ENCODE data around the gene NTRK1. TPM values are rescaled to one million over a fixed set of nuclear protein-coding genes. Genes with fewer than 3 reads are reported as not detected.

The NTRK1 gene
- total and polyA plus RNA-seq, 4 donors, result 0.15 to 0.61 (median 0.24) TPM; not detected in 1

DNA sequence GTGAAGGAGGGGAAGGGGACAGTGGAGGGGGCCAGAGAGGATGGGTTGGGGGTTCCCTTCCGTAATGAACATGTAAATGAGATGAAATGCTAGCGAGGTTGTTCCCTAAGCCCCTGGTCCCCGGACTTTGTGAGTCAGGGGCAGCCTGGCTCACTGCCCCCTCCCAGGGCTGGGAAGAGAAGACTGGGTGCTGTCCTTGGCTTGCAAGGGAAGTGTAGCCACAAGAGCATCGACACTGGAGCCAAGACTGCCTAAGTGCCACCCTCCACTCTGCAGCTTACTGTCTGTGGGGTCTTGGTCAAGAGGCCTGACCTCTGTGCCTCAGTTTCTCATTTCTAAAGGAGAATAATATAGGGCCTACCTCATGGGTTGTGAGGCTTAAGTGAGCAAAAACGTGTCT is 33.3 kb downstream of the NTRK1 start:
- Histone ChIP-seq H3K27me3 (ENCODE audit: control insufficient read depth in 3 of 3, insufficient read depth in 3 of 3, low read length in 2 of 3) (peaks cover 0 to 8% (median 0%) of the 10 kb centered on the region in 3 donors), H3K4me3 (peak overlapping the region; percentile 66), H3K9me3 (ENCODE audit: control insufficient read depth in 4 of 4, insufficient read depth in 3 of 4, low read length in 3 of 4) (no peaks in the 10 kb centered on the region), H3K4me1 (ENCODE audit: control insufficient read depth in 5 of 5, insufficient read depth in 5 of 5, low read length in 5 of 5) (peaks cover 0 to 51% (median 12%) of the 10 kb centered on the region in 5 donors), H3K36me3 (ENCODE audit: control insufficient read depth in 4 of 4, insufficient read depth in 4 of 4, low read length in 4 of 4) (no peaks in the 10 kb centered on the region), H3K27ac (ENCODE audit: low read depth in 1 of 2, low read length in 1 of 2) (peak overlapping the region; percentile 71 to 92), H3K9ac (ENCODE audit: insufficient read depth in 1 of 2, low read length in 2 of 2) (peak overlapping the region in 1 of 2 donors; percentile 61)
- ATAC-seq (ENCODE audit: insufficient read depth, low FRiP score) (no peak), DNase-seq (peak in 1 of 3 donors; percentile 52)
- whole genome bisulfite sequencing, 2 donors, result 20% methylated on average over 5 of the region's 5 CpGs
- TF ChIP-seq, protein P1, sequence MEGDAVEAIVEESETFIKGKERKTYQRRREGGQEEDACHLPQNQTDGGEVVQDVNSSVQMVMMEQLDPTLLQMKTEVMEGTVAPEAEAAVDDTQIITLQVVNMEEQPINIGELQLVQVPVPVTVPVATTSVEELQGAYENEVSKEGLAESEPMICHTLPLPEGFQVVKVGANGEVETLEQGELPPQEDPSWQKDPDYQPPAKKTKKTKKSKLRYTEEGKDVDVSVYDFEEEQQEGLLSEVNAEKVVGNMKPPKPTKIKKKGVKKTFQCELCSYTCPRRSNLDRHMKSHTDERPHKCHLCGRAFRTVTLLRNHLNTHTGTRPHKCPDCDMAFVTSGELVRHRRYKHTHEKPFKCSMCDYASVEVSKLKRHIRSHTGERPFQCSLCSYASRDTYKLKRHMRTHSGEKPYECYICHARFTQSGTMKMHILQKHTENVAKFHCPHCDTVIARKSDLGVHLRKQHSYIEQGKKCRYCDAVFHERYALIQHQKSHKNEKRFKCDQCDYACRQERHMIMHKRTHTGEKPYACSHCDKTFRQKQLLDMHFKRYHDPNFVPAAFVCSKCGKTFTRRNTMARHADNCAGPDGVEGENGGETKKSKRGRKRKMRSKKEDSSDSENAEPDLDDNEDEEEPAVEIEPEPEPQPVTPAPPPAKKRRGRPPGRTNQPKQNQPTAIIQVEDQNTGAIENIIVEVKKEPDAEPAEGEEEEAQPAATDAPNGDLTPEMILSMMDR (IDR thresholded peaks at IDR 0.05; ENCODE audit: control extremely low read depth, extremely low read depth), result no peak

DNA sequence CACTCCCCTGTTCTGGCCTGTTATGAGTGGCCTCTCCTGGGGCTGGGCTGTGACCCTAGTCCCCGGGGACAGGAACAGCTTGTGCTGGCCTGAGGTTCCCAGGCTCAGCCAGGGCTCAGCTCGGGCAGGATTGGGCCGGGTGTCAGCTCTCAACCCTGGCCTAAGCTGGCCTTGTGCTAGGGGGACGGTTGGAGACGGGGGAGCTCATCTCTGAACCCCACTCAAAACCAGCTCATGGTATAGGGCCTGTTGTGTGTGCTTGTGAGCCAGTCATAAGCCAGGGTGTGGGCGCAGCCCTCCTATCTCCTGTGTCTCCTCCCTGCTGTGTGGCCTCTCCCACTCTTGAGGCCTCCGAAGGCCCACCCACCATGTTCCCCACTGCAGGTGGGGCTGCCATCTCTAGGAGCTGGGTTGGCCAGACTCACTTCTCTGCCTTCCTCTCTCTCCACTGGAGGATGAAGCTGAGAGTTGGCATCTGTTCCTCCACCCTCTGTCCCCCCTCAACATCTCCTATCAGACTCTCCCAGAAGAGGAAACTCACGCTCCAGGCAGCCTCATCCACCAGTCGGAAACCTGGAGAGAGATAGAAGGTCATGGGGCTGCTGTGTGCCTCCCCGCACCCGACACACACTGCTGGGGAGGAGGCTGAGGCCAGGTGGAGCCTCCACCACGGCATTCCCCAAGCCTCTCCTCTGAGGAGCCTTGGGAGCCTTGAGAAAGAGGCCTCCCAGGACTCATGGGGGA is 34.2 kb downstream of the NTRK1 start:
- H3K9me3 ChIP-seq (ENCODE audit: control insufficient read depth in 4 of 4, insufficient read depth in 3 of 4, low read length in 3 of 4), result no peaks in the 10 kb centered on the region
- H3K36me3 ChIP-seq (ENCODE audit: control insufficient read depth in 4 of 4, insufficient read depth in 4 of 4, low read length in 4 of 4), result no peaks in the 10 kb centered on the region
- TF ChIP-seq, protein P1 (IDR thresholded peaks at IDR 0.05; ENCODE audit: control extremely low read depth, extremely low read depth), result no peak
- peaks cover 0 to 8% (median 0%) of the 10 kb centered on the region in 3 donors for H3K27me3 ChIP-seq (ENCODE audit: control insufficient read depth in 3 of 3, insufficient read depth in 3 of 3, low read length in 2 of 3)
- no peak for ATAC-seq (ENCODE audit: insufficient read depth, low FRiP score)
- WGBS, 2 donors, result 51 to 52% methylated on average over 12 of the region's 12 CpGs
- H3K4me3 ChIP-seq, result peak overlapping the region; percentile 21
- peak overlapping the region in 1 of 2 donors; percentile 10 for H3K9ac ChIP-seq (ENCODE audit: insufficient read depth in 1 of 2, low read length in 2 of 2)
- H3K27ac ChIP-seq (ENCODE audit: low read depth in 1 of 2, low read length in 1 of 2), result peak overlapping the region; percentile 71 to 92
- peaks cover 0 to 60% (median 16%) of the 10 kb centered on the region in 5 donors for H3K4me1 ChIP-seq (ENCODE audit: control insufficient read depth in 5 of 5, insufficient read depth in 5 of 5, low read length in 5 of 5)
- peak; percentile 49 to 67 (median 50) for DNase-seq

DNA sequence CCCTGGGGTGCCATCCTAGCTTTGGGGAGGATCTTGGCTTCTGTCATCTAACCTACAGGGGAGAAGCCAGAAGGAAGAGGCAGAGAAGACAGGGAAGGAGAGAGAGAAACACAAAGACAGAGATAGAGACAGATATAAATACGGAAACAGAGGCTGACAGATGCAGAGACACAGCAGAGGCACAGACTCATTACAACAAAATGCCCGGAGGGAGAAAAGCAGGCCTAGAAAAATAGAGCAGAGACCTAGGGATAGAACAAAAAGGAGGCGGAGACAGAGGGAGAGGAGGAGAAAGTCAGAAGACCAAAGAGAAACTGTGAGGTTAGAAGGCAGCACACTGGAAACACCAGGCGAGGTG is 34.8 kb downstream of the NTRK1 start:
- H3K4me1 ChIP-seq (ENCODE audit: control insufficient read depth in 5 of 5, insufficient read depth in 5 of 5, low read length in 5 of 5), result peaks cover 0 to 65% (median 16%) of the 10 kb centered on the region in 5 donors
- no peaks in the 10 kb centered on the region for H3K9me3 ChIP-seq (ENCODE audit: control insufficient read depth in 4 of 4, insufficient read depth in 3 of 4, low read length in 3 of 4)
- H3K4me3 ChIP-seq, result no peak overlapping the region
- peaks cover 0 to 8% (median 0%) of the 10 kb centered on the region in 3 donors for H3K27me3 ChIP-seq (ENCODE audit: control insufficient read depth in 3 of 3, insufficient read depth in 3 of 3, low read length in 2 of 3)
- no peak for ATAC-seq (ENCODE audit: insufficient read depth, low FRiP score)
- DNase-seq, result no peak
- no peaks in the 10 kb centered on the region for H3K36me3 ChIP-seq (ENCODE audit: control insufficient read depth in 4 of 4, insufficient read depth in 4 of 4, low read length in 4 of 4)
- H3K9ac ChIP-seq (ENCODE audit: insufficient read depth in 1 of 2, low read length in 2 of 2), result peak overlapping the region in 1 of 2 donors; percentile 10
- TF ChIP-seq, protein P1 (IDR thresholded peaks at IDR 0.05; ENCODE audit: control extremely low read depth, extremely low read depth), result no peak
- H3K27ac ChIP-seq (ENCODE audit: low read depth in 1 of 2, low read length in 1 of 2), result peak overlapping the region; percentile 71 to 92
- 67 to 86% methylated on average over 4 of the region's 4 CpGs for WGBS, 2 donors

Data from lung (tissue), 12 donors.